ENCODE measurements around the gene ULK1. TPM values are rescaled to one million over a fixed set of nuclear protein-coding genes. Genes with fewer than 3 reads are reported as not detected.

ULK1 gene
- total and polyA plus RNA-seq, 4 experiments from 2014 or later: 0.08 to 55.7 (median 23.8) TPM

- Histone ChIP-seq H3K27ac (ENCODE audit: low read depth, low read length) (no peak overlapping the region), H3K36me3 (ENCODE audit: insufficient read depth, low read length) (peaks cover 21% of the 10 kb centered on the region), H3K4me3 (ENCODE audit: low read length in 2 of 2) (no peak overlapping the region), H3K9me3 (ENCODE audit: control insufficient read depth in 1 of 2, low read length in 2 of 2) (no peaks in the 10 kb centered on the region), H3K27me3 (ENCODE audit: insufficient read depth, low read length) (no peaks in the 10 kb centered on the region), H3K4me1 (ENCODE audit: insufficient read depth, low read length) (peaks cover 14% of the 10 kb centered on the region)
- DNase-seq: no peak
- Mint-ChIP-seq H3K27me3 (no peaks in the 10 kb centered on the region), H3K27ac (peak overlapping the region in 1 of 7 donors; percentile 29), H3K9me3 (no peaks in the 10 kb centered on the region), H3K4me1 (peaks cover 0 to 21% (median 7%) of the 10 kb centered on the region in 4 donors), H3K36me3 (peaks cover 0 to 10% of the 10 kb centered on the region in 2 donors), H3K4me3 (no peak overlapping the region)
- ChIA-PET POLR2A (ENCODE audit: partially characterized antibody) (interaction anchor here (0.8 kb wide), 1 partner anchor 11 kb away, joined by 3 read pairs; no protein-coding TSS in a partner anchor), CTCF (ENCODE audit: partially characterized antibody) (no interaction called here)
- intact Hi-C loops (cut with micrococcal nuclease): no loop called here
Measured at GRCh38 chr12:131907379-131908091, 13.1 kb downstream of the ULK1 start.

DNA sequence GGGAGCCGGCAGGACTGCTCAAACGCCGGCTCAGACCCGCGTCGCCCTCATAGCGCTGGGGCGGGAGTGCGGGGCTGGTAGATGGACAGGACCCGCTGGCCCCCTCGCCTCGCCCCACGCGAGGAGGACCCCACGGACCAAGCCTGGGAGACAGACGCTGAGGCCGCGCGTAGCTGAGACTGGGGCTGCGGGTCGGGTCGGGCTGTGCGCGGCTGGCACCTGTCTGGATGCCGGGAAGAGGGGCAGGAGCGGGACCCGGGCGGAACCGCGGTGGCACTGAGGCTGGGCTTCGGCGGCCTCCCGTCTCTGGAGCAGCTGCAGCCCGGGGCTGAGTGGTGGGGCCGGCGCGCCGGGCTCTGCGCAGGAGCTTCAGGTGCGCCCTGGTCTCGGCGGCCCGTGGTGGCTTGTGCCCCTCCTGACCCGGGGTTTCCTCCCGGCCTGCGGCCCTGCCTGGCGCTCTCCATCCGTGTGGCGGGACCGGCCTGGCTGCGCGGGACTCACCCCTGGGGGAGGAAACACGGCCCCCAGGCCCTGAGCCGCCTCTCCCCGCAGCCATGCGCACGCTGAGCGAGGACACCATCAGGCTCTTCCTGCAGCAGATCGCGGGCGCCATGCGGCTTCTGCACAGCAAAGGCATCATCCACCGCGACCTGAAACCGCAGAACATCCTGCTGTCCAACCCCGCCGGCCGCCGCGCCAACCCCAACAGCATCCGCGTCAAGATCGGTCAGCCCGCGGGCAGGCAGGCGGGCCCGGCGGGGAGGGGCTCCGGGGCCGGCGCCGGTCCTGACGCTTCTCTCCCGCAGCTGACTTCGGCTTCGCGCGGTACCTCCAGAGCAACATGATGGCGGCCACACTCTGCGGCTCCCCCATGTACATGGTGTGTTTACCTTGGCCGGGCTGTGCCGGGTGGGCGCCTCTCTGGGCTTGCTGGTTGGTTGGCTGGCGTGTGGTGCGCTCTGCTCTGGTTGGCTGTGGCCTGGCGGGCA lies 14.0 kb downstream of the ULK1 start:
- Mint-ChIP-seq H3K4me1 (peaks cover 0 to 21% (median 7%) of the 10 kb centered on the region in 4 donors), H3K4me3 (no peak overlapping the region), H3K36me3 (peaks cover 0 to 10% of the 10 kb centered on the region in 2 donors), H3K9me3 (no peaks in the 10 kb centered on the region), H3K27me3 (no peaks in the 10 kb centered on the region), H3K27ac (no peak overlapping the region)
- peaks cover 14% of the 10 kb centered on the region for H3K4me1 ChIP-seq (ENCODE audit: insufficient read depth, low read length)
- H3K9me3 ChIP-seq (ENCODE audit: control insufficient read depth in 1 of 2, low read length in 2 of 2): no peaks in the 10 kb centered on the region
- H3K4me3 ChIP-seq (ENCODE audit: low read length in 2 of 2): no peak overlapping the region
- H3K36me3 ChIP-seq (ENCODE audit: insufficient read depth, low read length): peaks cover 25% of the 10 kb centered on the region
- H3K27me3 ChIP-seq (ENCODE audit: insufficient read depth, low read length): no peaks in the 10 kb centered on the region
- intact Hi-C loops (cut with micrococcal nuclease): no loop called here
- no peak overlapping the region for H3K27ac ChIP-seq (ENCODE audit: low read depth, low read length)
- DNase-seq: no peak
- POLR2A ChIA-PET (ENCODE audit: partially characterized antibody): no interaction called here
- CTCF ChIA-PET (ENCODE audit: partially characterized antibody): no interaction called here

DNA sequence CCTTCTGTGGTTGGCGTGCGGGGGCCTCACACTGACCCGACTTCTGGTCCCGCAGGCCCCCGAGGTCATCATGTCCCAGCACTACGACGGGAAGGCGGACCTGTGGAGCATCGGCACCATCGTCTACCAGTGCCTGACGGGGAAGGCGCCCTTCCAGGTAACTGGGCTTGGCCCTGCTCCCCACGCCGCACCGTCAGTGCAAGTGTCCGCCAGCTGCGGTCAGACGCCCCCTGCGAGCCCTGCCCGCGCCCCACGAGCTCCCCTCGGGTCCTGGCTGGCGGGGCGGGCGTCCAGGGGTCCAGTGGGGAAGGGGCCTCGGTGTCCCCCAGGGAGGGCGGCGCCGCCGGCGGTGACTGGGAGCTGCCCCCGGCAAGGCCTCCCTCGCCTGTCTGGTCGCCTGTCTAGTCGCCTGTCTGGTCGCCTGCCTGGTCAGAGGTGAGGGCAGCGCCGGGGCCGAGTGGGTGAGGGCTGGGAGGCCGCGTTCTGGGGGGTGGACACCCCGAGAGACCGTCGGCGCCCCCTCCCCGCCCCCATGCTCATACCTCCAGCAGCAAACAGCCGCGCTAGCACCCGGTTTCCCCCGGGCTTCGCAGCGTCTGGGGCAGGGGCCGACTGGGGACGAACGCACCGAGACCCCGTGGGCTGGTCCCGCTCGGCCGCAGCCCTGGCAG lies 14.8 kb downstream of the ULK1 start:
- Mint-ChIP-seq H3K27ac (no peak overlapping the region), H3K36me3 (peaks cover 0 to 11% of the 10 kb centered on the region in 2 donors), H3K9me3 (no peaks in the 10 kb centered on the region), H3K27me3 (no peaks in the 10 kb centered on the region), H3K4me3 (no peak overlapping the region), H3K4me1 (peaks cover 0 to 14% (median 4%) of the 10 kb centered on the region in 4 donors)
- DNase-seq: no peak
- H3K9me3 ChIP-seq (ENCODE audit: control insufficient read depth in 1 of 2, low read length in 2 of 2): no peaks in the 10 kb centered on the region
- CTCF ChIA-PET (ENCODE audit: partially characterized antibody): interaction anchor here (1.0 kb wide), 1 partner anchor 21 kb away, joined by 3 read pairs; no protein-coding TSS in a partner anchor
- POLR2A ChIA-PET (ENCODE audit: partially characterized antibody): no interaction called here
- H3K4me1 ChIP-seq (ENCODE audit: insufficient read depth, low read length): peaks cover 14% of the 10 kb centered on the region
- no peak overlapping the region for H3K27ac ChIP-seq (ENCODE audit: low read depth, low read length)
- H3K27me3 ChIP-seq (ENCODE audit: insufficient read depth, low read length): no peaks in the 10 kb centered on the region
- peaks cover 26% of the 10 kb centered on the region for H3K36me3 ChIP-seq (ENCODE audit: insufficient read depth, low read length)
- intact Hi-C loops (cut with micrococcal nuclease): no loop called here
- H3K4me3 ChIP-seq (ENCODE audit: low read length in 2 of 2): no peak overlapping the region

GRCh38 chr12:131909752-131910219 lies 15.4 kb downstream of the ULK1 start:
- Mint-ChIP-seq H3K9me3 (no peaks in the 10 kb centered on the region), H3K4me1 (peaks cover 0 to 10% (median 4%) of the 10 kb centered on the region in 4 donors), H3K4me3 (no peak overlapping the region), H3K27ac (no peak overlapping the region), H3K36me3 (peaks cover 0 to 14% of the 10 kb centered on the region in 2 donors), H3K27me3 (no peaks in the 10 kb centered on the region)
- Histone ChIP-seq H3K36me3 (ENCODE audit: insufficient read depth, low read length) (peaks cover 31% of the 10 kb centered on the region), H3K9me3 (ENCODE audit: control insufficient read depth in 1 of 2, low read length in 2 of 2) (no peaks in the 10 kb centered on the region), H3K4me1 (ENCODE audit: insufficient read depth, low read length) (peaks cover 9% of the 10 kb centered on the region), H3K27me3 (ENCODE audit: insufficient read depth, low read length) (no peaks in the 10 kb centered on the region), H3K27ac (ENCODE audit: low read depth, low read length) (no peak overlapping the region), H3K4me3 (ENCODE audit: low read length in 2 of 2) (no peak overlapping the region)
- intact Hi-C loops (cut with micrococcal nuclease): no loop called here
- no peak for DNase-seq
- CTCF ChIA-PET (ENCODE audit: partially characterized antibody): interaction anchor here (1.0 kb wide), 1 partner anchor 21 kb away, joined by 3 read pairs; no protein-coding TSS in a partner anchor
- POLR2A ChIA-PET (ENCODE audit: partially characterized antibody): no interaction called here

DNA sequence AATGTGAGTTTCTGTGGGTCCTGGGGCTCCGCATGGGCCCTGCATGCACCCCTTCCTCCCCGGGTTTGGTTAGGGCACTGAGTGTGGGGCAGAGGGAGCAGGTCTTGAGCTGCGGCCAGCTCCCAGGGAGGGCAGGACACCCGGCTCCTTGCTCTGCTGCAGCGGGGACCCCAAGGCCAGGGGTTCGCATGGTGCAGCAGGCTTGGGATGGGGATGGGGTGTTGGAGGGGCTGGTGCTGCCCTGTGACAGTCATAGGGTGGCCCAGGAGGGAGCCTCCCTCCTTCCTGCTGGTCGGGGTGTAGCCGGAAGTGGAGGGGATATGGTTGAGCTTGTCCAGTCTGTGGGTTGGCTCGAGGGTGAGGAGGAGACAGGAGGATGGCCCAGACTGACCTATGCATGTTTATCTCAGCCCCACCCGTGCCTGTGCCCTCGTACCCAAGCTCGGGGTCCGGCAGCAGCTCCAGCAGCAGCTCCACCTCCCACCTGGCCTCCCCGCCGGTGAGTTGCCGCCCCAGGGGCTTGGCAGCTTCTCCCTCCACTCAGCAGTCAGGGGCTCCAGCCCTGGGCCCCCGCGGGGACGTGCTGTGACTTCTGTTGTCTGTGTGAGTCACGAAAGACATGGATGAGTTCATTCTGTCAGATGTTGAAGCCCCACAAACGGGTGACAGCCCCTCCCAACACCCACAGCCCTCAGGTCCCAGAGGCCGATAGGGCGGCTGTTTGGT lies 16.0 kb downstream of the ULK1 start:
- CTCF ChIA-PET (ENCODE audit: partially characterized antibody): interaction anchor here (1.0 kb wide), 1 partner anchor 20 kb away, joined by 3 read pairs; no protein-coding TSS in a partner anchor
- no peaks in the 10 kb centered on the region for H3K9me3 Mint-ChIP-seq
- peaks cover 2% of the 10 kb centered on the region for H3K4me1 ChIP-seq (ENCODE audit: insufficient read depth, low read length)
- H3K27me3 ChIP-seq (ENCODE audit: insufficient read depth, low read length): no peaks in the 10 kb centered on the region
- DNase-seq: no peak
- H3K9me3 ChIP-seq (ENCODE audit: control insufficient read depth in 1 of 2, low read length in 2 of 2): no peaks in the 10 kb centered on the region
- POLR2A ChIA-PET (ENCODE audit: partially characterized antibody): no interaction called here
- peaks cover 0 to 5% (median 3%) of the 10 kb centered on the region in 4 donors for H3K4me1 Mint-ChIP-seq
- no peak overlapping the region for H3K27ac ChIP-seq (ENCODE audit: low read depth, low read length)
- no peak overlapping the region for H3K4me3 Mint-ChIP-seq
- H3K27me3 Mint-ChIP-seq: no peaks in the 10 kb centered on the region
- H3K36me3 ChIP-seq (ENCODE audit: insufficient read depth, low read length): peaks cover 35% of the 10 kb centered on the region
- peaks cover 0 to 14% of the 10 kb centered on the region in 2 donors for H3K36me3 Mint-ChIP-seq
- intact Hi-C loops (cut with micrococcal nuclease): no loop called here
- H3K27ac Mint-ChIP-seq: peak overlapping the region in 1 of 7 donors; percentile 29
- no peak overlapping the region for H3K4me3 ChIP-seq (ENCODE audit: low read length in 2 of 2)

- intact Hi-C loops (cut with micrococcal nuclease): no loop called here
- peaks cover 36% of the 10 kb centered on the region for H3K36me3 ChIP-seq (ENCODE audit: insufficient read depth, low read length)
- H3K4me1 Mint-ChIP-seq: peaks cover 0 to 1% (median 0%) of the 10 kb centered on the region in 4 donors
- no peaks in the 10 kb centered on the region for H3K4me1 ChIP-seq (ENCODE audit: insufficient read depth, low read length)
- no peaks in the 10 kb centered on the region for H3K9me3 Mint-ChIP-seq
- H3K9me3 ChIP-seq (ENCODE audit: control insufficient read depth in 1 of 2, low read length in 2 of 2): no peaks in the 10 kb centered on the region
- CTCF ChIA-PET (ENCODE audit: partially characterized antibody): no interaction called here
- no peaks in the 10 kb centered on the region for H3K27me3 Mint-ChIP-seq
- H3K4me3 ChIP-seq (ENCODE audit: low read length in 2 of 2): no peak overlapping the region
- POLR2A ChIA-PET (ENCODE audit: partially characterized antibody): no interaction called here
- H3K27ac ChIP-seq (ENCODE audit: low read depth, low read length): no peak overlapping the region
- H3K4me3 Mint-ChIP-seq: no peak overlapping the region
- peaks cover 0 to 14% of the 10 kb centered on the region in 2 donors for H3K36me3 Mint-ChIP-seq
- no peak overlapping the region for H3K27ac Mint-ChIP-seq
- H3K27me3 ChIP-seq (ENCODE audit: insufficient read depth, low read length): no peaks in the 10 kb centered on the region
- DNase-seq: peak in 1 of 5 donors; percentile 15
Measured at GRCh38 chr12:131911028-131911650, 16.7 kb downstream of the ULK1 start.
